OCI-LY3 (cell line): ENCODE results near the gene ALOX15.

Source experiments
- CTCF ChIP-seq: fragments of 200-600, 300-600 bp; sonication (generic); IDR thresholded peaks from 2 replicates; pipeline ENCODE4 v1.5.1; 2014; ENCODE audit warnings: antibody characterized with exemption, low read length, low read depth
- EZH2phosphoT487 ChIP-seq: fragments of 200-600 bp; shearing (Covaris generic); IDR thresholded peaks from 2 replicates; pipeline ENCODE4 v1.6.1; 2018; ENCODE audit warnings: antibody characterized with exemption, mixed run types, low read depth

- TF ChIP-seq CTCF (no peak), EZH2phosphoT487 (no peak)
Observed at GRCh38 chr17:4583782-4584100, 57.7 kb downstream of the ALOX15 start.
